ENCODE data around the gene GUCY1A2. TPM values are rescaled to one million over a fixed set of nuclear protein-coding genes. Genes with fewer than 3 reads are reported as not detected.

Gene GUCY1A2
- total RNA-seq, 2 donors from 2014 or later, result 1.7 to 7.2 TPM

DNA sequence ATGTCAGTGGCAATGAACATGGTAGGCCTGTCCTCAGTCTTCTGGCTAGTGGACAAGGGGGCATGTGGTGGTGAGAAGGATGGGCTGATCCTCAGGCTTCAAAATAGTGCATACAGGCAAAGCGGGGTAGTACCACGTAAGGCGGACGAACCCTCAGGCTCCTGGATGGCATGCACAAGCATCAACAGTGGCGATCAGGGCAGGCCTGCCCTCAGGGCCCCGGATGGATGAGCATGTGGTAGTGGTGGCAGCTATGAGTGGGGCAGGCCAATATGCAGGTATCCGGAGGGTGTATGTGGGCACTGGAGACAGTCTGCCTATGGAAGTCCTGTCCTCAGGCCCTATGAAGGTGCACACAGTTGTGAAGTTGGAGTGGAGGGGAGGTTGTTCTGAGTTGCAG, 163.8 kb downstream of the GUCY1A2 start:
- Histone ChIP-seq H3K27ac (no peak overlapping the region), H3K4me1 (no peaks in the 10 kb centered on the region), H3K9me3 (peaks cover 6 to 12% of the 10 kb centered on the region in 2 donors), H3K27me3 (no peaks in the 10 kb centered on the region), H3K4me3 (no peak overlapping the region), H3K36me3 (no peaks in the 10 kb centered on the region)
- TF ChIP-seq, protein P1, sequence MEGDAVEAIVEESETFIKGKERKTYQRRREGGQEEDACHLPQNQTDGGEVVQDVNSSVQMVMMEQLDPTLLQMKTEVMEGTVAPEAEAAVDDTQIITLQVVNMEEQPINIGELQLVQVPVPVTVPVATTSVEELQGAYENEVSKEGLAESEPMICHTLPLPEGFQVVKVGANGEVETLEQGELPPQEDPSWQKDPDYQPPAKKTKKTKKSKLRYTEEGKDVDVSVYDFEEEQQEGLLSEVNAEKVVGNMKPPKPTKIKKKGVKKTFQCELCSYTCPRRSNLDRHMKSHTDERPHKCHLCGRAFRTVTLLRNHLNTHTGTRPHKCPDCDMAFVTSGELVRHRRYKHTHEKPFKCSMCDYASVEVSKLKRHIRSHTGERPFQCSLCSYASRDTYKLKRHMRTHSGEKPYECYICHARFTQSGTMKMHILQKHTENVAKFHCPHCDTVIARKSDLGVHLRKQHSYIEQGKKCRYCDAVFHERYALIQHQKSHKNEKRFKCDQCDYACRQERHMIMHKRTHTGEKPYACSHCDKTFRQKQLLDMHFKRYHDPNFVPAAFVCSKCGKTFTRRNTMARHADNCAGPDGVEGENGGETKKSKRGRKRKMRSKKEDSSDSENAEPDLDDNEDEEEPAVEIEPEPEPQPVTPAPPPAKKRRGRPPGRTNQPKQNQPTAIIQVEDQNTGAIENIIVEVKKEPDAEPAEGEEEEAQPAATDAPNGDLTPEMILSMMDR (IDR thresholded peaks at IDR 0.05), result no peak
- no peak for DNase-seq (ENCODE audit: low spot score)

DNA sequence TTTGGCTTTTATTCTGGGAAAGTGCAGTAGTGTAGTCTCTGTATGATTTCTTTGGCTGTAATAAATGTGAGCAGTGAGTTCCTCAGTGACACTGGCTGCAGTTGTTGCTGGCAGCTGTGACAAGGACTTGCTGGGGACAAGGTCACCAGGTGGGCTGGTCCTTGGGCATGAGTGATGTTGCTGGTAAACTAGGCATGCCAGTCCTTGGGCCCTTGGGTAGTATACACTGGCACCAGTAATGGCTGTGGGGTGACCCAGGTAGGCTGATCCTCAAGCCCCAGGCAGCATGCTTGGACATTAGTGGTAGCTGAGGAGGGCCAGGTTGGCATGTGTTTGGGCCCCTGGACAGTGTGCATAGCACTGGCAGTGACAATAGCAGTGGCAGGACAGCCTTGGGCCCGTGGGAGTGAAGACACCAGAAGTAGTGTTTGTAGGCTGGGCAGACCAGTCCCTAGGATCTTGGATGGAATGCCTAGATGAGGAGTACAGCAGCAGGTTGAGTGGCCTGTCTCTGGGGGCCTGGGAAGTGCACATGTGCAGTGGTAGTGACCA, 164.3 kb downstream of the GUCY1A2 start:
- H3K4me1 ChIP-seq, result no peaks in the 10 kb centered on the region
- no peaks in the 10 kb centered on the region for H3K27me3 ChIP-seq
- H3K36me3 ChIP-seq, result no peaks in the 10 kb centered on the region
- H3K4me3 ChIP-seq, result no peak overlapping the region
- H3K9me3 ChIP-seq, result peaks cover 6 to 12% of the 10 kb centered on the region in 2 donors
- TF ChIP-seq, protein P1 (IDR thresholded peaks at IDR 0.05), result no peak
- DNase-seq (ENCODE audit: low spot score), result no peak
- no peak overlapping the region for H3K27ac ChIP-seq

DNA sequence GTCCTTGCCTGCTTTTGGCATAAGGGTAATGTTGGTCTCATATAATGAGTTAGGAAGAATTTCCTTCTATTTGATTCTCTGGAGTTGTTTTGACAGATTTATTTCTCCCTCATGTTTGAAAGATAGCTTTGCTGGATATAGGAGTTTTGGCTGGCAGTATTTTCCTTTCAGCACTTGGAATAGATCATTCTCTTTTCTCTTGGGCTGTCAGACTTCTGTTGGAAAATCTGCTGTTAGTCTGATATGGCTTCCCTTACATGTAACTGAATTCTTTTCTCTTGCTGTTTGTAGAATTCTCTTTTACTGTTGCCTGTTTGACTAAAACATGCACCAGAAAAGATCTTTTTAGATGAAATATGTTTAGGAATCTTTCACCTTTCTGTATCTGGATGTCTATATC, 165.5 kb downstream of the GUCY1A2 start:
- Histone ChIP-seq H3K36me3 (no peaks in the 10 kb centered on the region), H3K9me3 (peaks cover 6 to 12% of the 10 kb centered on the region in 2 donors), H3K4me1 (no peaks in the 10 kb centered on the region), H3K4me3 (no peak overlapping the region), H3K27me3 (no peaks in the 10 kb centered on the region), H3K27ac (no peak overlapping the region)
- TF ChIP-seq, protein P1 (IDR thresholded peaks at IDR 0.05), result no peak
- DNase-seq (ENCODE audit: low spot score), result no peak

DNA sequence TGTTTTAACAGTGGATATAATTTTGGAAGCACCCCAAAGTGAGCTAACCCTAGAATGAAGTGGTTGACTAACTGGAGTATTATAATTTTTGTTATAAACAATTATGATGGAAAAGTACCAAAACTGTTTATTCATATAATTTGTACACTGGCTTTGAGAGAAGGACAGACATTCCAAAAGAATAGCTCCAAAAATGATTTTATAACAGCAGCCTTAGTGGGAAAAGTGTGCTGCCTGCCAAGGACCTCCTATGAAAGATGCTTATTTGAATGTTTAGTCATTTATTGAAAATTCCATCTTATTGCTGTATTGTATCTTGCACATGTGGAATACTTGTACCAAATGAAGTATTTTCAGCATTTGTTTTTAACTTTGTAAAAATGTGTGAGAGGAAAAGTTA, 169.8 kb downstream of the GUCY1A2 start:
- no peak overlapping the region for H3K27ac ChIP-seq
- H3K4me3 ChIP-seq, result no peak overlapping the region
- H3K27me3 ChIP-seq, result no peaks in the 10 kb centered on the region
- H3K4me1 ChIP-seq, result no peaks in the 10 kb centered on the region
- H3K9me3 ChIP-seq, result peaks cover 6 to 12% of the 10 kb centered on the region in 2 donors
- TF ChIP-seq, protein P1 (IDR thresholded peaks at IDR 0.05), result no peak
- DNase-seq (ENCODE audit: low spot score), result no peak
- H3K36me3 ChIP-seq, result no peaks in the 10 kb centered on the region

DNA sequence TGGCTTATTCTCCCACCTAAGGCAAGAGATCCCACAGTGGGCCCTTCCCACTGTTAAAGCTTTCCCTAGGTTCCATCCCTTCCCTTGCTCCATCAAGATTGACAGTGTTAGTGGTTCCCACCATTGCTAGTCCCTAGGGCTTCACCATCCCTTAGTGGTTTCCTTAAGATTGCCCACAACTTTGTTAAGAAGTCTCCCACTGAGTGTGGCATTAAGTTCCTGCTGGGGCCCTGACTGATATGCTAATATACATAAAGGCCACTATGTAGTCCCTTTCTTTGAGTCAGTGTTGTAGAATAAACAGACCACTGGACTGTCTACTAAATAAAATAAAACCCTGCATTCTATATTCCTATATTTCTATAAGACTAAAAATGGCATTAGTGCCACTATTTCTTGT, 176.1 kb downstream of the GUCY1A2 start:
- no peak for DNase-seq (ENCODE audit: low spot score)
- H3K36me3 ChIP-seq, result no peaks in the 10 kb centered on the region
- H3K9me3 ChIP-seq, result no peaks in the 10 kb centered on the region
- no peaks in the 10 kb centered on the region for H3K27me3 ChIP-seq
- H3K4me1 ChIP-seq, result no peaks in the 10 kb centered on the region
- no peak overlapping the region for H3K27ac ChIP-seq
- TF ChIP-seq, protein P1 (IDR thresholded peaks at IDR 0.05), result no peak
- H3K4me3 ChIP-seq, result no peak overlapping the region

DNA sequence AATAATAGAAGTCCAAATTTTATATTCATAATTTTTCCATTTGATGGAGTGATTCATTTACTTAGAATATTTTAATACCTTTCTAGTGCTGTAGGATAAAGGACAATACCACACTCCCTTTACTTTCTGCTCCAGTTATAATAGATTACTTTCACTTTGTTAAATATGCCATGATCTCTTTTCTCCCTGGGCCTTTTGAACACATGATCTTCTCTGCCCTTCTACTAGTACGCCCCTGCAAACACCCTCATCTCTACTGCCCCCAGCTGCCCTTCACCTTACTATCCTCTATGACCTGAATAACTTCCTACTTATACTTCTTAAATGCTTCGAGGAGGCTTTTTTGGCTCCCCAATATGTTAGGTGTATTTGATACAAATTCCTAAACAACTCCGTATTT, 177.3 kb downstream of the GUCY1A2 start:
- Histone ChIP-seq H3K4me3 (no peak overlapping the region), H3K9me3 (no peaks in the 10 kb centered on the region), H3K36me3 (no peaks in the 10 kb centered on the region), H3K27ac (no peak overlapping the region), H3K4me1 (no peaks in the 10 kb centered on the region), H3K27me3 (no peaks in the 10 kb centered on the region)
- no peak for DNase-seq (ENCODE audit: low spot score)
- TF ChIP-seq, protein P1 (IDR thresholded peaks at IDR 0.05), result no peak

Measured in right atrium auricular region (tissue), 2 donors.